HTR-8/SVneo (cell line): ENCODE data around the gene LMCD1.

Source experiments
- DNase-seq: peaks from one replicate; pipeline ENCODE4 v3.0.0; 2011; ENCODE audit warnings: low spot score, mixed read lengths; ENCODE audit not compliant: insufficient read length
- FAIRE-seq: peaks from 2 replicates; lab custom pipeline; 2011; peaks lifted over from hg19 to GRCh38; lab: Jason Lieb, UNC

LMCD1 gene

DNA sequence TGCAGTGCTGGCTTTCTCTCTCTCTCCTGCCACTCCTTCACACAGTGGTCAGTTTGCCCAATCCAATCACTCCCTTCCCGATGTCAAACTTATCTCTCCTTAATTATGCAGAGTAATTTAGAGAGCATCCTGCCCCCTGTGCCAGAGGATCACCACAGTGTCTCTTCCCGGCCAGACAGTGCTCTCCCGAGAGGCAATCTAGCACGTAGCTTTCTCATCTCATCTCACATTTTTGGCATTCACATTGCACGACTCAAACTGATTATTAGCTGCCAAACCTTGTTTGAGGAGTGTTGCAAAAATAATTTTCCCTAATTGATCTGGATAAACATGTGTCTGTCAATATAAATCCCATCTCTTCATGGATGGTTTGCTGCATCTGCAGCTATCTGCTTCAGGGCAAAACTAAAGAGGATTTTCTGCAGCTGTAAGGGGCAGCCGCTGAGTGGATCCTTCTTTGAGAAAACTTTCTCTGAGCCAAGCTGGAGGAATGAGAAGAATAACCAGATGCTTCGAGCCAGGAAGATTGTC is 105.1 kb downstream of the LMCD1 start:
- no peak for DNase-seq
- FAIRE-seq = peak; percentile 20

- peak; percentile 68 for DNase-seq
Observed at GRCh38 chr3:8607234-8608040, 105.8 kb downstream of the LMCD1 start.

DNA sequence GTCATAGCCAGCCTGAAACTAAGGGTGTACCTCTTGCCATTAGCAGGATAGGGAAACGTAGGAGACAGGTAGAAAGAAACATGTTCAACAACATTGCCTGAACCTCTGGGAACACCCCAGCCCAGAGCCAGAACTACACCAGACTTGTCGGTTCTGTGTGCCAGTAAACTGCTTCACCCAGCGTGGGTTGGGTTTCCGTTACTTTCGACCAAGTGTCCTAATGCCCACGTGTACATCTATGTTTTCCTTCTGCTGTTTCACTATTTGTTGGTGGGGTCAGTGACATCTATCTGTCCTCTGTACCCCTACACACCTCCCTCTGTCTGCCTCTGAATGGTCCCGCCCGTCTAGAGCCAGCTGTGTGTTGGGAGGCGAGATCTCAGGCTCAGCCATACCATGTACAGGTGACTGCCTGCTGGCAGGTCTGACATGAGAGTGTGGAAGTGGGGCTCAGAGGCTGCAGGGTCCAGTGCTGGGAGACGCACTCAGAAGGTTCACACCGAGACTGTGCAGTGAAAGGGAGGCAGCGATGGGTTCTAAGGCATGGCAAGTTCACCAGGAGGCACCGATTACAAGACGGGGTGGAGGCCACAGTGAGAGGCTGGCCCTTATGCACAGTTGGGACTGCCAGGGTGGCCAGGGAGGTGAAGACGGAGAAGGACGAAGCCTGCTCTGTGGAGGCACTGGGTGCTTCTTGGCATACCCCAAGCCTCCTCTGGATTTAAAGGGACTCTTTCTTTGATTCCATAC is 106.6 kb downstream of the LMCD1 start:
- DNase-seq = no peak
- FAIRE-seq = no peak

More at GRCh38 chr3:8607234-8608040, 105.8 kb downstream of the LMCD1 start:
- peak; percentile 63 for FAIRE-seq

DNA sequence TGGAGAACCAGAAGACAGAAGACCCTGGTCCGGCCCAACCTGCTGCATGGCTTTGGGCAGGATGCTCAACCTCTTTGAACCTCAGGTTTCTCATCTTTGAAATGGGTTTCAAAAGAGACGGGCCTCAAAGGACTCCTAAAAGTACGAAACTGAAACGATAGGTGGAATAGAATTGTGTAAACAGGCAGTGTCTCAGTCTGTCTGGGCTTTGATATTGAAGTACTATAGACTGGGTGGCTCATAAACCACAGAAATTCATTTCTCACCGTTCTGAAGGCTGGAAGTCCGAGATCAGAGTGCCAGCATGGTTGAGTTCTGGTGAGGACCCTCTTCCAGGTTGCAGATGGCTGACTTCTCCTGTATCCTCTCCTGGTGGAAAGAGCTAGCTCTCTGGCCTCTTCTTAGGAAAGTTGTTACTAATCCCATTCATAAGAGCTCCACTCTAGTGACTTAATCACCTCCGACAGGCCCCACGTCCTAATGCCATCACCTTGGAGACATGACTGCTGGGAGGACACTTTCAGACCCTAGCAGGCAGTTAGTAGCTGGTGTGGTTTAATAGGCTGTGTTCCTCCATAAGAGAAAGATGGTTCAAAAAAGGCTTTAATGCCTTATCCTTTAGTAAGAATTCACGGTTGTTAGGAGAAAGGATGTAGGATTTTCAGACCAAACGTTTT is 107.3 kb downstream of the LMCD1 start:
- DNase-seq (no peak), FAIRE-seq (no peak)

DNA sequence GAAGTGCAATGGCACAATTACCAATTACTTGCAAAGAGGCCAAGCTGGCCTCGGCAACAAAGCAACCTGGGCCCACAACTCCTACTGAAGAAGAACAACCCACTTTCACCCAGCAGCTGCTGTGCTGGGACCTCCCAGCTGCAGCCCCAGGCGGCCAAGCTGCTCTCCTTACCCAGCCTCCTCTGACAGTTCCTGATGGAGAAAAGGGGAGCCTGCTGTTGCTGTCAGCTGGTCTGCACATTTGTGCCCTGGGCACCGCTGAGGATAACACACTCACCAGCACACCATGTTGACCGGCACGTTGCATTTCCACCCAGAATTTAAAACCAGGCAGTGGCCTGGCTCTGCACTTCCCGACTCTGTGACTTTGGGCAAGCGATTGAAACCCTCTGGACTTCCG is 109.3 kb downstream of the LMCD1 start:
- DNase-seq (no peak), FAIRE-seq (no peak)

GRCh38 chr3:8617921-8618320 is 116.3 kb downstream of the LMCD1 start:
- no peak for FAIRE-seq

DNA sequence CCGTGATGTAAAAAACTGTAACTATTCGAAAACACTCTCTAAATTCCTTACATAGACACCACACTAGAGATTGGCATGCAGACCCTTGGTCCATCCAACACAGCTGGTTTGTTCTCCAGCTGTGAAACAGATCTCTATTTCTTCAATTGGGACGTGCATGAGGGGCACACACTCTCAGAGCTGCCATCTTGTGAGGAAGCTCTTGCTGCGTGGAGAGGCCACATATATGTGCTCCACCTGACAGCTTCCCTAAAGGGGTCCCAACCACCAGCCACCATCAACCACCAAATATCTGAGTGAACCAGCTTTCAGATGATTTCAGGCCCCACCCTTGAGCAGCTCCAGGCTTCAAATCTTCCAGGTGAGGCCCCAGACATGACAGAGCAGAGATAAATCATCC is 117.3 kb downstream of the LMCD1 start:
- FAIRE-seq = no peak

More at GRCh38 chr3:8617921-8618320, 116.3 kb downstream of the LMCD1 start:
- DNase-seq = no peak

GRCh38 chr3:8619548-8619947 is 117.9 kb downstream of the LMCD1 start:
- DNase-seq (no peak), FAIRE-seq (no peak)

More for the DNA sequence above, 117.3 kb downstream of the LMCD1 start:
- DNase-seq = no peak

- FAIRE-seq = no peak
- DNase-seq = no peak
Observed at GRCh38 chr3:8621141-8621540, 119.5 kb downstream of the LMCD1 start.

DNA sequence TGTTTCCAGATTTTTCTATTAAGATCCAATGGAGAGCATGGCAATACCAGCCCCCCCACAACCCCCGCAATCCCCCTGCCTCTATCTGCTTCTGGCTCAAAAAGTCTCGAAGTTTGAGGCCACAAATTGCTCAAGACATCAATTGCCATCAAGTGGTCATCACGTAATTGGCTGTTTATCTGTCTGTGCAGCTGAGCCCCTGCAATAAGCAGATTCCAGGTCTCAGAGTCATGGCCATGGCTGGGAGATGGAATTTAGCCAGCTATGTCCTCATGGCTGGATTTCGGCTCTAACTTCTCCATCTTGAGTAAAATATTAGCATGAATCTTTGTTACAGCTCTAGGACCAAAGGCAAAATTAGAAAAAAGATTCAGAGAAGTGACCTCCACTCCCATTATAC is 120.2 kb downstream of the LMCD1 start:
- DNase-seq (peak; percentile 33), FAIRE-seq (no peak)

DNA sequence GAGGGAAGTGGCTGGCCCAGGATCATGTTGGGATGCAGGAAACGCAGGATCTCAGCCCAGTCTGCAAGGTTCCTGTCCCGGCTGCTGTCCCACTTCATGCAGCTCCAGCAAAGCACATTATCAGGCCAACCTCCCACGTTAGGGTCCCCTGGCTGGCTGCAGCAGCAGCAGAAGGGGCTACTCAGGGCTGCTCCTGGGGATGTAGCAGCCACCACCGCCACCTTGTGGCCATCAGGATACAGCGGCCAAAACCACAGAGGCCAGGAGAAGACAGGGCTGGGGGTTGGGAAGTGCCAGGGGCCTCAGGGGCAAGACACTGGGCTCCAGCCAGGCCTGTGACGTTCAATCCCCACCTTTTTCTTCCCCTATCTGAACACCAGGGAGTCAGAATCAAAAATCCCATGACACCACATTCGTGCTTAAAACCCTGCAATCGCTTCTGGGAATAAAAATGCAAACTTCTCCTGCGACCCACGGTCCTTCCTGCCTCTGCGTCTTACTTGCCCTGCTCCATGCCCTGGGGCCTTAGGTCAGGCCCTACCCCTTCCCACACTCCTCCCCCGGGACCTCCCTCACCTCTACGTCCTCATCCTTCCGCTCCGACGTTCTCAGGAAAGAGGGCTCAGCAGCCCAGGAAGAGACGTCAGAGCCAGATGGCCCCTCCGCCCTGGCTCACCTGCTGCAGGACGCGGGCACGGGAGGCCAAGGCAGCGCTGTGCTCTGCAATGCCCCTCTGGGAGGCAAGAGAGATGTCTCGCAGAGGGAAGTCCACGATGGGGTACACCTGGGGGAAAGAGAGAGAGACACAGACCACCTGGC is 121.5 kb downstream of the LMCD1 start:
- FAIRE-seq (peak; percentile 89), DNase-seq (peak; percentile 82)

DNA sequence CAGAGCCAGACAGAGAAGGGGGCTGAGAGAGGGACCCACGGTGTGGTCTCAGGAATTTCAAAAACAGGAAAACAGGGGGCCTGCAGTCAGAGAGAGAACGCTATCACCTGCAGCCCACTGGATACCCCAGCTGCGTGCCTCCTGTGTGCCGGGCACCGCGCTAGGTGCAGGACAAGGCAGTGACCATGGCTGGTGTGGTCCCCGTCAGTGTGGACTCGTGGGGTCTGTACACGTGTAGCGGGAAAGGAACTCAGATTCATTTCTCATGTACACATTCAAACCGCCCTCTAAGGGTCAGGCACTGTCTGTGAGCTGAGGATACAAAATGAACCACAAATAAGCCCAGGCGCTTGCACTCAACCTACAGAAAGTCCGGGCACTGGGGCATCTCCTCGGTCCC is 122.1 kb downstream of the LMCD1 start:
- DNase-seq (no peak), FAIRE-seq (no peak)
